ENCODE data around the gene SRRT. TPM values are rescaled to one million over a fixed set of nuclear protein-coding genes. Genes with fewer than 3 reads are reported as not detected.

The SRRT gene
- total RNA-seq, 4 donors from 2014 or later = 44.9 to 87.3 (median 60.9) TPM

DNA sequence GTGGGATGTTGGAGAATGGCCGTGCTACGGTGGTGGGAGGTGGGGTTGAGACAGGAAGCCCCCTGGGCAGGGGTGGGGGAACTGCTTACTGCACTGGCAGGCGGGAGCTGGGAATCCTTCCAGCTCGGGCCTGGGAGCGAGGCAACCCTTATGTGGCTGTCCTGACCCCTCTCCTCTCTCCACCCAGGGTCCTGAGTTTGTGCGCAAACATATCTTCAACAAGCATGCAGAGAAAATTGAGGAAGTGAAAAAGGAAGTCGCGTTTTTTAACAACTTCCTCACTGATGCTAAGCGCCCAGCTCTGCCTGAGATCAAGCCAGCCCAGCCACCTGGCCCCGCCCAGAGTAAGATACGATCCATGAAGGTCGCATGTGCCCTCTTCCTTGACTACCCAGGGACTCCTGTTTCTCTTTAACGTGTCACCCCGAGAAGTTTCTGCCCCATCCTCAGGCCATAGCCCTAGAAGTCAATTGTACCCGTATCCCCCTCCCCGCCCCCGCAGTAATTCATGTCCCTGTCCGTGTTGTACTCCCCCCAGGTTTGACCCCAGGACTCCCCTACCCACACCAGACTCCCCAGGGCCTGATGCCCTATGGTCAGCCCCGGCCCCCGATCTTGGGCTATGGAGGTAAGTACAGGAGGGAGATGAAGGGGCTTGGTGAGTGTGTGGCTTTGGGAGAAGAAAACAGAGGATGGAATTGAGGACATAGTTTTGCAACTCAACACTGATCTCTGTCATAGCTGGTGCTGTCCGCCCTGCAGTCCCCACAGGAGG lies 12.8 kb downstream of the SRRT start:
- ATAC-seq (ENCODE audit: low FRiP score) (no peak), DNase-seq (ENCODE audit: low spot score) (no peak)
- TF ChIP-seq, protein P1, sequence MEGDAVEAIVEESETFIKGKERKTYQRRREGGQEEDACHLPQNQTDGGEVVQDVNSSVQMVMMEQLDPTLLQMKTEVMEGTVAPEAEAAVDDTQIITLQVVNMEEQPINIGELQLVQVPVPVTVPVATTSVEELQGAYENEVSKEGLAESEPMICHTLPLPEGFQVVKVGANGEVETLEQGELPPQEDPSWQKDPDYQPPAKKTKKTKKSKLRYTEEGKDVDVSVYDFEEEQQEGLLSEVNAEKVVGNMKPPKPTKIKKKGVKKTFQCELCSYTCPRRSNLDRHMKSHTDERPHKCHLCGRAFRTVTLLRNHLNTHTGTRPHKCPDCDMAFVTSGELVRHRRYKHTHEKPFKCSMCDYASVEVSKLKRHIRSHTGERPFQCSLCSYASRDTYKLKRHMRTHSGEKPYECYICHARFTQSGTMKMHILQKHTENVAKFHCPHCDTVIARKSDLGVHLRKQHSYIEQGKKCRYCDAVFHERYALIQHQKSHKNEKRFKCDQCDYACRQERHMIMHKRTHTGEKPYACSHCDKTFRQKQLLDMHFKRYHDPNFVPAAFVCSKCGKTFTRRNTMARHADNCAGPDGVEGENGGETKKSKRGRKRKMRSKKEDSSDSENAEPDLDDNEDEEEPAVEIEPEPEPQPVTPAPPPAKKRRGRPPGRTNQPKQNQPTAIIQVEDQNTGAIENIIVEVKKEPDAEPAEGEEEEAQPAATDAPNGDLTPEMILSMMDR (IDR thresholded peaks at IDR 0.05) = no peak

DNA sequence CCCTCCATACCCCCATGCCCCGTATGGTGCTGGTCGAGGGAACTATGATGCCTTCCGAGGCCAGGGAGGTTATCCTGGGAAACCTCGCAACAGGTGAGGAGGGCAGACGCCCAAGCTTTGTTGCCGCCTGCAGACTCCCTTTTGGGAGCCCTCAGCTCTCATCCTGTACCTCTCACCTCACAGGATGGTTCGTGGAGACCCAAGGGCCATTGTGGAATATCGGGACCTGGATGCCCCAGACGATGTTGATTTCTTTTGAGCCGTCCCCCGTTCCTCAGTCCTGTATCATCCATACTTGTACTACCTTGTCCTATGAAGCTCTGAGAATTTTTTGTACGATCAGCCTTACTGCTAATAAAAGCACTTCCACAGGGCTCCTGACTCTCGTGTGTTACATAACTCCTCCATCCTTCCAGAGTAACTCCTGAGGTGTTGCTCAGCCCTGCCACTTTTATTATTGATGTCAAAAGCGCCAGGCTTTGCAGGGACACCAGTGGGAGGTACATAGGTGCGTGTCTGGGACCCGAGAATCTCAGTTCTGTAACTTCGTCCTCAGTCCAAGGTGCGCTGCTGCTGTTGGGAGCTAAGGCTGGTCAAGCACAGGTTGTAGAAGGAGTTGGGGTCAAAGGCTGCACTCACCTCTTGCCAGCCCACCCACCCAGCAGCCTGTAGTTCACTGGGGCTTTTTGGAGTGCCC lies 13.5 kb downstream of the SRRT start:
- TF ChIP-seq, protein P1 (IDR thresholded peaks at IDR 0.05) = no peak
- ATAC-seq (ENCODE audit: low FRiP score) = no peak

DNA sequence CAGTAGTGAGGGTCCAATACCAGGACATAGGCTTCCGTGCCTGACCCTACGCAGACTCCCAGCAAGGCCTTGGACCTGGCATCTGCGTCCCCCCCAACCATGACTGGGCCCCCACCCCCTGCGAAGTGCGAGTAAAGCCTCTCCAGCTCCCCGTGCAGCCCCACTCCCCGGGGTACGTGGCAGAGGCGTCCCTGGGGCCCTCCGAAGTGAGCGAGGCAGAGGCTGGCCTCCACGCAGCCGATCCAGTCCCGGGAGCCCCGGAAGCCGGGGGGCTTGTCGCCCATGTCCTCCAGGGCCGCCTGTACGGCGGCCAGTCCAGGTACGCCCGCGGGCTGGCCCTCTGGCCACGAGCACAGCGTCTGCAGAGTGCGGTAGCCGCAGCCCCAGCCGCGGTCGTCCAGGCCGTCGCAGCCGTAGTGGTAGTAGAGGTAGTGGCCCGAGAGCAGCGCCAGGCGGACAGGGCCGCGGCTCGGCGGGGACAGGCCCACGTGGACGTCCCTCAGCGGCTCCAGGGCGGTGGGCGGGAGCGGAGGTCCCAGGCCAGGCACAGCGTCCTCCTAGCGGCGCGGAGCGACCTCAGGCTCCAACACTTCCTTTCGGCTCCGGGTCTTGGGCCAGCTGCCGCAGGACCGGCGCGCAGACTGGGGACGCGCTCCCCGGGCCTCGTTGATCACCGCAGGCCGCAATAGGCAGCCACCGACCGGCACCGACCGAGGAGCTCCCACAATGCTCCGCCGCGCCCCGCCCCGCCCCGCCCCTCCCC lies 14.3 kb downstream of the SRRT start, which contains the start of gene UFSP1:
UFSP1 (minus strand) TSS at position 728 of the 763 bp plus-strand sequence; CDS start at position 284, 444 bp downstream.
- DNase-seq (ENCODE audit: low spot score) (no peak), ATAC-seq (ENCODE audit: low FRiP score) (peak; percentile 42)
- TF ChIP-seq, protein P1 (IDR thresholded peaks at IDR 0.05) = no peak

More for the DNA sequence above, 13.5 kb downstream of the SRRT start:
- no peak for DNase-seq (ENCODE audit: low spot score)

- TF ChIP-seq, protein P1 (IDR thresholded peaks at IDR 0.05) = no peak
- no peak for DNase-seq (ENCODE audit: low spot score)
- ATAC-seq (ENCODE audit: low FRiP score) = no peak
Measured at GRCh38 chr7:100890653-100891567, 16.0 kb downstream of the SRRT start.

- DNase-seq (ENCODE audit: low spot score) = no peak
- TF ChIP-seq, protein P1 (IDR thresholded peaks at IDR 0.05) = no peak
- ATAC-seq (ENCODE audit: low FRiP score) = no peak
Measured at GRCh38 chr7:100891568-100892247, 16.8 kb downstream of the SRRT start.

All from omental fat pad (tissue), 4 donors.